ENCODE results near the gene NDUFAF8.

DNA sequence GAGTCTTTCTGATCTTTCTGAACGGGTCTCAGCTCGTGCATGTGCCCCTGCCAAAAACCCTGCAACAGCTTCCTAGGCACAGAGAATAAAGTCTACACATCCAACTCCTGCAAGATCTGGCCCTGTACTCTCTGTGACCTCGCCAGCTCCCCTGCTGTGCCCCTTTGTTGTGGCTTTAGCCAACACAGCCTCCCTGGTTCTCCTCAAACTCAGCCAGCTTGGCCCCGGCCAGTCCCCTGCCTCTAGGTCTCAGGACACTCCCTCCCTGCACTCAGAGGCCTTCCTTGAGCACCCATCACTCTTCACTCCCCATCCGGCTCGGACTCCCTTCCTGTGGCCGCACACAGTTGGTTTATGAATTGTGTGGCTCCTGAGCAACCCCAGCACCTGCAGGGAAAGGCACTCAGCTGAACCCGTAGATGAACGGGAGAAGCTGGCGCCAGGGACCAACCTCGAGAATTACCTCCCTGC, 17.7 kb upstream of the NDUFAF8 start:
- TF ChIP-seq, protein P1, sequence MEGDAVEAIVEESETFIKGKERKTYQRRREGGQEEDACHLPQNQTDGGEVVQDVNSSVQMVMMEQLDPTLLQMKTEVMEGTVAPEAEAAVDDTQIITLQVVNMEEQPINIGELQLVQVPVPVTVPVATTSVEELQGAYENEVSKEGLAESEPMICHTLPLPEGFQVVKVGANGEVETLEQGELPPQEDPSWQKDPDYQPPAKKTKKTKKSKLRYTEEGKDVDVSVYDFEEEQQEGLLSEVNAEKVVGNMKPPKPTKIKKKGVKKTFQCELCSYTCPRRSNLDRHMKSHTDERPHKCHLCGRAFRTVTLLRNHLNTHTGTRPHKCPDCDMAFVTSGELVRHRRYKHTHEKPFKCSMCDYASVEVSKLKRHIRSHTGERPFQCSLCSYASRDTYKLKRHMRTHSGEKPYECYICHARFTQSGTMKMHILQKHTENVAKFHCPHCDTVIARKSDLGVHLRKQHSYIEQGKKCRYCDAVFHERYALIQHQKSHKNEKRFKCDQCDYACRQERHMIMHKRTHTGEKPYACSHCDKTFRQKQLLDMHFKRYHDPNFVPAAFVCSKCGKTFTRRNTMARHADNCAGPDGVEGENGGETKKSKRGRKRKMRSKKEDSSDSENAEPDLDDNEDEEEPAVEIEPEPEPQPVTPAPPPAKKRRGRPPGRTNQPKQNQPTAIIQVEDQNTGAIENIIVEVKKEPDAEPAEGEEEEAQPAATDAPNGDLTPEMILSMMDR (conservative IDR thresholded peaks at IDR 0.05): no peak
- TF ChIP-seq ZFX (IDR thresholded peaks at IDR 0.05): no peak
